Measurements from ENCODE around the gene TNFRSF13B.

TNFRSF13B gene

DNA sequence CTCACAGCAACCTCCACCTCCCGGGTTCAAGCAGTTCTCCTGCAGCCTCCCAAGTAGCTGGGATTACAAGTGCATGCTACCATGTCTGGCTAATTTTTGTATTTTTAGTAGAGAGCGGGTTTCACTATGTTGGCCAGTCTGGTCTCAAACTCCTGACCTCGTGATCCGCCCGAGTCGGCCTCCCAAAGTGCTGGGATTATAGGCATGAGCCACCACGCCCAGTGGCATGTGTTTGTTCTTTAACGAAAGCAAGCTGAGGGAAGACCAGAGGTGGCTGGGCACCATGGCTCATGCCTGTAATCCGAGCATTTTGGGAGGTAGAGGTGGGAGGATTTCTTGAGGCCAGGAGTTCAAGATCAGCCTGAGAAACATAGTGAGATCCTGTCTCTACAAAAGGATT is 18.1 kb downstream of the TNFRSF13B start:
- no peak for DNase-seq

DNA sequence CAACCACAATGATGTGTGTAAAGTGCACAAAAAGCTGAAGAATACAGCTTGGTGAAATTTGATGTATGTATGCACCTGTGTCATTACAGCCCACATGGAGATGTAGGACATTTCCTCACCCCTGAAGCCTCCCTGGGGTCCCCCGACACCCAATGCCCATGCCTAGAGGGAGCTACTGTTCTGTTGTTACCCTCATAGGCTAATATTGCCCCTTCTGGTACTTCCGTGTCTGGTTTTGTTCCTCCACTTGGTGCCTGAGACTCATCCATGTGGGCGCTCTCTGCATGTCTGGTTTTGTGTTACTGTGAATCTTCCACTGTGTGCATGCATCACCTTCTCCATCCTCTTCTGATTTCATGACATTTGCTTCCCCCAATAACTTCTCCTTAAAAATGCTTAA is 18.6 kb downstream of the TNFRSF13B start:
- no peak for DNase-seq

DNA sequence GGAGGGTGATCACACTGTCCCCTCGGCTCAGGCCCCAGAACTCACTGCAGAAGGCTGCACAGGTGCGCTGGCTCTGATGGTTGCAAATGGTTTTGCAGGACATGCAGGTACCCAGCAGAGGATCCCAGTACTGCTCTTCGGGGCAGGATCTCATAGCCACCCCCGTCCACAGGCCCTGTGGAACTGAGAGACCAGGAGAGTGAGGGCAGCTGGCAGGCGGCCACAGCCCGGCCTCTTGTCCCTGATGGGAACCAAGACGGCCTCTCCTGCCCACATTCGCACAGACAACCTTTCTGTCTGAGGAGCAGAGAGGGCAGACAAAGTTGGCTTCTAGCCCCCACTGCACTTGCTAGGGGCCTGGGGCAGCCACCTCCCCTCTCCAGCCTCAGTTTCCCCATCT is 19.5 kb downstream of the TNFRSF13B start:
- no peak for DNase-seq

DNA sequence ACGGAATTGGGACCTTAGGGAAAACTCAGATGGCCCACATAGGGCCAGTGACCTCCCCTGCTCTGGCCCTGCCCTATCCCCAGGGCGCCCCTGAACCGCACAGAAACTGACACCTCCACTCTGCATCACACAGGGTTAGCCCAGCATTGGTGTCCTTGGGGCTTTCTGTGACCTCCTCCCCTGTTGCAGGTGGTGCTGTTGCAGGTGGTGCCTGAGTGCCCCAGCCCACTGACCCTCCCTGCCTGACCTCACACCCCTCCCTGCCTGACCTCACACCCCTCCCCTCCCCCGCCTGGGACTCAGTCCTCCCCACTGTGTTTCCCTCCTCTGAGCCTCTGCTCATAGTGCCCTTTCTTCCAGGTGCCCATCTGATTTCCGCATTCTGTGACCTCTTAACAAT is 21.4 kb downstream of the TNFRSF13B start:
- DNase-seq = no peak

DNA sequence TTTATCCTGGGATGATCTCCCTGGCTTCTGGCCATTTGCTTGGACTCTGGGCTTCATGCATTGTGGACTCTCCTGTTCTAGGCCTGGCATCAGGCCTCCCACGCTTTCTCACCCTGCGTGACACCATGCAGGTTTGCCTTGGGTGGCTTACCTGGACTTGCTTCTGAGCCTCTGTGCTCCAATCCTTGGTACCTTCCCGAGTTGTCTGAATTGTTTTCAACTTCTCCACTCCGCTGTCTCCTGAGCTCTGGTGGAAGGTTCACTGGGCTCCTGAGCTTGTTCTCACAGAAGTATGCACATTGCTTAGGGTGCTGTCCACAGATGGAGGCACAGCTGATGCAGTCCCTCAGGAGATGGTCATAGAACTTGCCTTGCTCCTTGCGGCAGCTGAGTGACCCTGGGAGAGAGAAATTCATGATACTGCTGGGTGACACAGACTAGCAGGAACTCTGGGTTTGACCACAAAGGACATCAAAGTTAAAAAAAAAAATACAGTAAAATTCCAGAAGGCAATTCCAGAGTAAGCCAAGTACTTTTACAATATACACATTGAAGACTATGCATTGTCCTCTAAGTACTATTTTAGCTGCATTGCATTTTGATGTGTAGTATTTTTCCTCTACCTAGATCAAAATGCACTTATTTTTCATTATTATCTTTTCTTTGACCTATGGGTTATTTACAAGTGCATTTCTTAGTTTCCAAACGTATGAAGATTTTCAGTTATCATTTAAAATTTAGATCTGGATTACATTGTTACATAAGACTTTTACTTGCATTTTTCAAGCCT is 23.1 kb downstream of the TNFRSF13B start:
- no peak for DNase-seq

DNA sequence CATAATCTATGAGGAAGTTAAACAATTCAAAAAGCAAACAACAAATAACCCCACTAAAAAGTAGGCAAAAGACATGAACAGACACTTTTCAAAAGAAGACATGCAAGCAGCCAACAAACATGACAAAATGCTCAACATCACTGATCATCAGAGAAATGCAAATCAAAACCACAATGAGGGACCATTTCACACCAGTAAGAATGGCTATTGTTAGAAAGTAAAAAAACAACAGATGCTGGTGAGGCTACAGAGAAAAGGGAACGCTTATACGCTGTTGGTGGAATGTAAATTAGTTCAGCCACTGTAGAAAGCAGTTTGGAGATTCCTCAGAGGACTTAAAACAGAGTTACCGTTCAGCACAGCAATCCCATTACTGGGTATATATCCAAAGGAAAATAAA is 24.4 kb downstream of the TNFRSF13B start:
- DNase-seq = no peak

DNA sequence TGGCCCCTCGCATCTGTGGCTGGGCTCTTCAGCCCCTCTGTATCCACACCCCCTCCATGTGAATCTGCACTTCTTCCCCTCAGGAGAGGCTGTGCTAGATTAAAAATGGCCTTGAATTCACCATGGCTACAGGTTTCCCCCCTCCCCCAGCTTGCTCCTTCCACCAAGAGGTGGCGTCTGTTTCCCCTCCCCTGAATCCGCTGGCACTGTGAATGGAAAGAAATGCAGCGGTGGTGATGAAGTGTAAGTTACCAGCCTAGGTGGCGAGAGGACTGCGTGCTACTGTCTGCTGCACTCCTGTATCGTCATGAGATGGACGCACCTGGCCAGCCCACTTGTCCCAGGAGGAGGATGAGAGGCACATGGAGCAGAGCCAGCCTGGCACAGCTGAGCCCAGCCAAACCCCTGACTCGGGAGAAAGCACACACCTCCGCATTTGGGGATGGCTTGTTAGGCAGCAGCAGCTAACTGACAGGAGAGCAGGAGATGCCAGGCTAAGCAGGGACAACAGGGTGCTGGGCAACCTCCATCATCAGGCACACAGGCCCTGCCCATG is 26.2 kb downstream of the TNFRSF13B start:
- DNase-seq = no peak

DNA sequence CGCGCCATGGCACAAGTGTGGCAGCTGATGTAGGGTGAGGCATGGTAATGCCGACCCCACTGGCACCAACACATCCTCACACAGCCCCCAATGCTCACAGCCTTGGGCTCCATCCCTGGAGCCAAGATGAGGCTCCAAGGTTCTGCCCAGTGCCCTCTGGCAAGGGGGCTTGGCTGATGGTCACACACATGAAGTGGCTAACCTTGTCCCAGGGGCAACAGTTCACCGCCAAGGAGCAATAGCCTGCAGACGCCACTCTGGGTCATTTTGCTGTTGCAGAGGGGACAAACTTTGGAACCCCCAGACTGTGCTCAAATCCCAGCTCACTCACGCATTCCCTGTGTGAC is 26.8 kb downstream of the TNFRSF13B start:
- DNase-seq = no peak

DNA sequence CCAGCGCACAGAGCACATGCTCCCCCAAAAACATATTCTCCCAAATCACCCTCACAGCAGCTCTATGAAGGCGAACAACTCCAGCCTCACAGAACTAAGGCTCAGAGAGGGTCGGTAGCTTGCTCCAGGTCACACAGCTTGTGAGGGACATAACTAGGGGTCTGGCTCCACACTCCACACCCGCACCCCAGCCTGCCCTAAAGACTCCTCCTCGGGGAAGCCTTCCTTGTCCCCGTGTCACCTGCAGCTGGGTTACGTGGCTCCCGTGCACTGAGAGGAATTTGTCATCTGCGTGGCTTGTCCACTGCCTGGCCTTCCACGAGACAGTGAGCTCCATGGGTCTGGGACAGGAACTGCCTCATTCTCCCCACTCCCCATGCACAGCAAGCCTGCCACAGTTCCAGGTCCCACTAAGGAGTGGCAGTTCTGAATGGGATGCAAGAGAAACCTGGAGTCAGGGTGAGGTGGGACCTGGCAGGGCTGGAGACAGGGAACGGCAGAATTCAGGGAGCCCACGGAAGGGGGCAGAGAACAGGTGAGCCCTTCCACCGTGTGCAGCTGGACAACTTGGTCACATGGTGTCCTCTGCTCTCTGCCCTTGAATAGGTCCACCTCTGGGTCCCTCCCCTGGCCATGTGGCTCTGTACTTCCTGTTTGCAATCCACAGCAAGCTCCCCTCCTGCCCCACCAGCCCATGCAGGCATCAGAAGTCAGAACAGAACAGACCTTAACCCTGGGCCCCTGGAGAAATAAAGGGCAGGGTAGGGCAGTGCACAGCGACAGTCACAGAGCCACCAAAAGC is 27.4 kb downstream of the TNFRSF13B start:
- DNase-seq = peak; percentile 38

DNA sequence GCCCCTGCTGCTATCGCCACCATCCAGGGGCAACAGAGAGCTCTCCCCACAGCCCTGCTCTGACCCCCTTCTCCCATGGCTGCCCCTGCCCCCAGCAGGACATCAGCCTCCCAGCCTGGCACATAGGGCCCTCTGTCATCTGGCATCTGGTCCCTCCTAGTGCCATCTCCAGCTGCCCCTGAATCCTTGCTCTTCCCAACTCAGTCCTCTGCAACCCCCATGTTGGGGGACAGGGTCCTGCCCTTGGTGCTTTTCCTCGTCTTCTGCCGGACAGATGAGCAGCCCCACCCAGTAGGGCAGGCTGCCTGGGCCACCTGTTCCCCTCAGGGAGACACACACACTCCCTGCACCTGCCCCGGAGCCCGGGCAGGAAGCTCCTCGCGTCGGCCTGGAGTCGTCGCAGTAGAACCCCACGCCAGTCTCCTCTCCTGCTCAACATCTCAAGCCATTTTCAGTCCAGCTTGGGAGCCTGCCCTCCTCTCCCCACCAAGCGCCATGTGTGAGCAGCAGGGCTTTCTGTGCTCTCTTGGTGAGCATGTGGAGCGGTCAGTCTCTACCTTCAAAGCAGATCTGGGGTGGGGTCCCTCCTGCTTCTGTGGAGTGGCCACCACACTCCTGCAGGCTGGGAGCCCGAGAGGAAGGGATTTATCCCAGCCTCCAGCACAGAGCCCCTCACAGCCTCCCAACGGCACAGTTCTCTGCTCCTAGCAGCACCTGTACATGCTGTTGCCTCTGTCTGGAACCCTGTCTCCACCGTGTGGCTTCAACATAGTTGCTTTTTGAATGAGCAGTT is 28.2 kb downstream of the TNFRSF13B start:
- DNase-seq = no peak

DNA sequence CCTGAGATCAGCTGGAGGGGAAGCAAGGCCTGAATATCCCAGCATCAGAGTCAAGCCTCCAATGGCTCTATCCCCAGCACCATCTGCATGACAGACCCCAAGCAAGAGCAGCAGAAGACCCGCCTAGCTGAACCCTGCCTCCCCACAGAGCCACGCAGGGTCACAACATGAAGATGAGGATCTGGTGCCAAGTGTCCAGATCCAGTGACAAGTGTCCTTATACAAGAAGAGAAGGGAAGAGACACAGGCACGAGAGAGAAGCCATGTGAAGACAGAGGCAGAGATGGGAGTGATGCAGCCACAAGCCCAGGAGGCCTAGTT is 28.9 kb downstream of the TNFRSF13B start:
- DNase-seq = no peak

DNA sequence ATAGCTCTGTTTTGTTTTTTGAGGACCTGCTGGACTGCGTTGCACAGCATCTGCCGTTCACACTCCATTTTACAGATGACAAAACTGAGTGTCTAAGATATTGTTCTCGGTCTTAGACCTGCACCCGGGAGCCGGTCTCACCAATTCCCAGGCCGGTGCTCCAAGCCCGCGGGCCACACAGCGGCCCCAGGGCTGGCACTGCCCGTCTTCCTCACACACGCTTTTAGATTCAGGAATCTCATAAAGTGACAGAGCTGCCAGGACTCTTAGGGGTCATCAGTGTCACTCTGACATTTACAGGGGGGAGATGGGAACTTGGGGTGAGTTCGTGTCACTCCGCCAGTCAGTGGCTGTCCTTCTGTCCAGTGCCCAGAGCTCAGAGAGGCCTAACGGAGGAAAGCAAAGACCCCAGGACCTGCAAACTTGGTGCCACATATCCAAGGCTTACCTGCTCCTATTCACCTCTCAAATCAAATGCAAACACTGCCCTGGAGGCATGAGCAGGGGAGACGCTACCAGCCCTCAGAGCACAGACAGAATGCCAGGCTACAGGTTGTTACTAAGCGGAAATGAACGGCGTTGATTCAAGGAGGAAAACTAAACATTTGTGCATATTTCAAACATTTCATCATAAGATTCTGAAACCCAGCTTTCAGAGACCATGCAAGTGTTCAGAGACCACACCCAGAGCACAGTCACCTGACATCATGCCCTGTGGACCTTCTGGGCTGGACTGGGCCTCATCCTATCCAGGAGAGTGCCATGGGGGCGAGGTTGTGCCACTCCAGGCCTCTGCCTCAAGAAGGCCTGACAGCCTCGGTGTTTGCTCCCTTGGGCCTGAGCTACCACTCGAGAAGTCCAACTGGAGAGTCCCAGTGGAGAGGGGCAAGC is 29.5 kb downstream of the TNFRSF13B start:
- no peak for DNase-seq

DNA sequence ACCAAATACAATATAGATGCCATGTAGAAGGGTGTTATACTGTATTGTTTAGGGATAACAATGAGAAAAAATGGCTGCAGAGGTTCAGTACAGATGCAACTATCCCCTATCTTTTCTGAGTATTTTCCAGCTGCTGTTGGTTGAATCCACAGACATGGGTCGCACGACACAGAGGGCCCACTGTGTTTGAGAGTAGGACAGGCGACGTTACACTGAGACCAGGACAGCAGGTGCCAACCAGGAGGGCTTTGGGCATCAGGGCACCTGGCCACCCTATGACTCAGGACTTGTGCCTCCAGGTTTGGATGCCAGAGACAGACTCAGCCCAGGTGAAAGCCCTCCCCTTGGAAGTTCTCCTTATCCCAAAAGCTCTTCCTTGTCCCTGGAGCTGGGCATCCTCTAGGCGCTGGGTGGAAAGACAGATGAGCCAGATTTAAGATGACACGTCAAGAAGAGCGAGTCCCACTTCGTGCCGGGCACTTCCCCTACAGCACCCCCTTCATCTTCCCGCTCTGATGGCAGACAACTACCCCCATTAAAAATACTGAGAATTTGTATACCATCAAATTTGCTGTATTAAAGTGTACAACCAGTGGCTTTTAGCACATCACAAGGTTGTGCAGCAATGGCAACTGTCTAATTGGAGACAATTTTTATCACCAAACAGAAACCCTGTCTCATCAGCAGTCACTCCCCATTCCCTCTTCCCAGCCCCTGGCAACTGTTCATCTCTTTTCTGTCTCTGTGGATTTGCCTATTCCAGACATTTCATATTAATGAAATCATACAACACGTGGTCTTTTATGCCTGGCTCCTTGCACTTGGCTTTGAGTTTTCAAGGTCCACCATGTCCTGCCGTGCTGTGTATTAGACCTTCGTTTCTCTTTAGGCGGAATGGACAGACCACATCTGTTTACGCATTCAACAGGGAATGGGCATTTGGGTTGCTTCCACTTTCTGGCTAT is 30.6 kb downstream of the TNFRSF13B start:
- DNase-seq = no peak

DNA sequence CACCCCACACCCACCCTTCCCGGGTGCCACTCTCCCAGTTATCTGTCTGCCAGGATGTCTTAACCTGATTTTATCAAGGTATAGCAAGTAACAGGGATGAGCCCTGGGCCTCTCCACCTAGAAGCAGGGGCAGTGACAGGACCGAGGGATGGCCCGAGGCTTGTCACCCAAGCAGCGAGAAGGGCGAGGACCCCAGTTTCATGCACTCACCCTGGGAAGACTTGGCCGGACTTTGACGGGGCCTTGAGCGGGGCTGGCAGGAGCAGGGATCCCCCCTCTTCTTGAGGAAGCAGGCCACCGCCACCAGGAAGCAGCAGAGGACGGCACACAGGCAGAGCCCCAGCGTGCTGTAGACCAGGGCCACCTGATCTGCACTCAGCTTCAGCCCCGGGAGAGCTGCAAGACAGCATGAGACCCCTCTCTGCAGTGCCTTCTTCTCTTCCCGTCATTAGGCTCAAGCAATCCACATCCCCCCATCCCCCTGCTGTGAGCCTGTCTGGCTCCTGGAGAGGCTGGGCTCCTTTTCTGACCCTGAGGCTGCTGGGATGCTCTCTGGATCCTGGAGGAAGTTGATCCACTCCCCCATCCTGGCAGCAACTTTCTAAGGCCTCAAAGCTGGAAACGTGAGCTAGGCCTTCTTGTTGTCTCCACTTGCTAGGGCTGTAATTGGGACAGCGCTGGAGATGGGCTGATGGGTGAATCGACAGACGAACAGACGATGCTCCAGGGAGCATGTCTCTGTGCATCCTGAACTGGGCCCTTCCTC is 31.6 kb downstream of the TNFRSF13B start:
- no peak for DNase-seq

DNA sequence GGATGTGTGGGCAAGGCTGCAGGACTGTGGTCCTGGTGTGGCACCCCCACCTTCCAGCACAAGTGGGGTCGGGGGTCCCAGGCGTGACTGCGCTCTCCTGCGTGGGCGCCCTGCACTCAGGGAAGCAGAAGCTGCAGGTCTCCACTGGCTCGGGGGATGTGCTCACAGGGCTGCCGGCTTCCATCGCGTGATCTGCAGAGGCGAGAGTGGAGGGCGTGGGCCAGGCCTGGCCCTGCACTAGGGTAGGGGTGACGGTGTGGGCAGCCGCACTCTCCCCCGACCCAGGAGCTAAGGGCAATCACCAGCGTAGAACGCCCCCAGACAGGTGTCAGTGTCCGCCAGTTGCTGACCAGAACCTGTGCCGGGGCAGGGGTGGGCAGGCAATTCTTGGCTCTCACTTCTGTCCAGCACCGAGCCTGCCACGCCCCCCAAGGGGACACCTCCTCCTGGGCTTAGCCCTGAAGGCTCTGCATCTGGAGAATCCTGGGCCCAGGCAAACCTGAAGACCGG is 32.3 kb downstream of the TNFRSF13B start:
- DNase-seq = no peak

DNA sequence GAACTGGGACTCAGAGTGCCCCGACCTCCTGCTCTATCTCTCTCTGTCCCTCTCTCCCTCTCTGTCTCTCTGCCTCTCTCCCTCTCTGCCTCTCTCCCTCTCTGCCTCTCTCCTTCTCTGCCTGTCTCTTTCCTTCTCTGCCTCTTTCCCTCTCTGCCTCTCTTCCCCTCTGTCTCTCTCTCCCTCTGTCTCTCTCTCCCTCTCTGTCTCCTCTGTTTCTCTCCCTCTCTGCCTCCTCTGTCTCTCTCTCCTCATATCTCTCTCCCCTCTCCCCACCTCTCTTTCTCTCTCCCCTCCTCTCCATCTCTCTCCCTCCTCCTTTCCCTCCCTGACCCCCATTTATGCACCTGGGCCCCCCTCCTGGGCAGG is 32.7 kb downstream of the TNFRSF13B start:
- DNase-seq = no peak

DNA sequence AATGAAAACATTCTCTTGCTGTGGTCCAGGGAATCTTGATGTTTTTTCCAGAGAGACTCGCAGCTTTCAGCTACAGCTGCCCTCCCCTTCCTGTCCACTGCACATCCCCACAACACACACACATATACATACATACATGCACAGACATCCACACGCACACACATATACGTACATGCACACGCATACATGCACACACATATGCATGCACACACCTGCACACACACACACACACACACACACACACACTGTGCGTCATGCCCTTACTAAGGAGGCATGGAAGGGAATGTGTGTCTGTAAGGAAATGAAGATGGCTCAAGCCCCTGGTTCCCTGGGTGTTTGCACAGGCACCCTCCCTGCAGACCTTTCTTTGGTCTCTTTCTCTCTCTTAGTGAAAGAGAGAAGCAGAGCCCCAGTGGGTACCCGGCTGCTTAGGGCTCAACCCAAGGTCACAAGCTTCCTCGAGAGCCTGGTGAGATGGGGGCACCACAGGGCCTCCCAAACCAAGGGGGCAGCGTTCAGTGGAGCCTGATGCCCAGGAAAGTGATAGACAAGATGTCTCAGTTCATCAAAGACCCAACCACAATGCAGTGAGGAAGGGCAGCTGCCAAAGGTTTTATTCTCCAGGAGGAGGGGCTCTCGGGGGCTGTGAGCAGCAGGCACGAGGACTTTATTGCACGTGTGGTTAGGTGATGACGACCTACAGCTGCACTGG is 33.3 kb downstream of the TNFRSF13B start:
- DNase-seq = no peak

DNA sequence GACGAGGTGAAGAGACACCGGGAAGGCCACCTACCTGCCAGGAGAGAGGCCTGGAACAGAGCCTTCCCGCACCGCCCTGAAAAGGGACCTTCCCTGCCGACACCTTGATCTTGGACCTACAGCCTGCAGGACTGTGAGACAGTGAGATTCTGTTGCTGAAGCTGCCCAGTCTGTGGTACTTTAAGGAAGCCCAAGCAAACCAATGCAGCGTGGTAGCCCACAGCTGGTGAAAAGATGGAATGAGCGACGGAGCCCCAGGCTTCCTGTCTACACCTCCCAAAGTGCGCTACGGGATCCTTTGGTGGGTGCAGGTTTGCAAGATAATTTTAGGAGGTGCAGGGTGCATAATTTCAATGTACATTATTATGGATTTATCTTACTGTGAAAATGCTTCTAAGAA is 33.9 kb downstream of the TNFRSF13B start:
- no peak for DNase-seq

DNA sequence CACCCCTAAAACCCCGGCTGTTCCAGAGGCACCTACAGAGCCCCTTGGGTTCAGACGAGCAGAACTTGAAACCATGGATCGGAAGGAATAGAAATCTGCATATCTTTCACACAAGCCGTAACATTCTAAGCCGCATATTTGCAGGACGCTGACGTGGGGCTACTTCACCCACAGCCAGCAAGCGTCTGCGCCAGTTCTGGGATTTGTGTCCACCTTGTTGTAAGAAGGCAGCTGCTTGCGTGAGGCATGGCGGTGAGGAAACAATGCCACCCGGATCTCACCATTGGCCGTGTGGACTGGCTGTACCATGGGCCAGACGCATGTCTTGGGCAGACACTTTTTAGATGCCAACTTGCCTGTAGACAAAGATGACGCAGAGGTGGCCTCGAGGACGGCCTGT is 34.5 kb downstream of the TNFRSF13B start:
- DNase-seq = no peak
